Calu3 (cell line): ENCODE measurements around the gene TMEM120B. TPM values are rescaled to one million over a fixed set of nuclear protein-coding genes. Genes with fewer than 3 reads are reported as not detected.

ENCODE experiments used
- BruUV-seq: library from RNA; stranded (reverse); fragments of 400-500 nt; replicated peaks from 2 replicates; lab custom pipeline; 2021; lab: Mats Ljungman, UMichigan
- CTCF ChIA-PET: fragments of 300-600 bp; sonication (Branson Sonifier 250); formaldehyde crosslinking; loops from one replicate; lab custom pipeline; 2022; ENCODE audit warnings: antibody characterized with exemption; lab: Charles Lee
- DNase-seq: peaks from one replicate; pipeline ENCODE4 v3.0.0; 2022
- H3K27ac Mint-ChIP-seq: one replicate; pipeline ENCODE4 v1.8.0; 2022; ENCODE audit warnings: mixed read lengths; ENCODE audit not compliant: unreplicated experiment
- H3K27me3 Mint-ChIP-seq: one replicate; pipeline ENCODE4 v1.8.0; 2022; ENCODE audit warnings: mixed read lengths; ENCODE audit not compliant: unreplicated experiment
- H3K36me3 Mint-ChIP-seq: one replicate; pipeline ENCODE4 v1.8.0; 2022; ENCODE audit warnings: mild to moderate bottlenecking, moderate library complexity, mixed read lengths; ENCODE audit not compliant: insufficient read depth, unreplicated experiment
- H3K4me1 Mint-ChIP-seq: one replicate; pipeline ENCODE4 v1.8.0; 2022; ENCODE audit warnings: mild to moderate bottlenecking, low read depth, mixed read lengths; ENCODE audit not compliant: unreplicated experiment
- H3K4me3 Mint-ChIP-seq: one replicate; pipeline ENCODE4 v1.8.0; 2022; ENCODE audit warnings: mild to moderate bottlenecking, low read depth, moderate library complexity, mixed read lengths; ENCODE audit not compliant: unreplicated experiment
- H3K9me3 Mint-ChIP-seq: one replicate; pipeline ENCODE4 v1.8.0; 2022; ENCODE audit warnings: low read depth, mixed read lengths; ENCODE audit not compliant: unreplicated experiment
- intact Hi-C: fragments of 100-400 bp; cut with micrococcal nuclease; formaldehyde crosslinking; loops from one replicate; pipeline ENCODE4 v1.10.0; 2022; ENCODE audit not compliant: unreplicated experiment
- total RNA-seq: library from RNA; stranded (reverse); gene quantifications from 2 replicates; pipeline ENCODE4 v1.2.3, GENCODE V29; 2022
- TF ChIP-seq, protein P1 (sequence below): fragments of 200-600 bp; IDR thresholded peaks from one replicate; pipeline ENCODE4 v1.8.0; 2022; ENCODE audit warnings: antibody characterized with exemption; ENCODE audit not compliant: unreplicated experiment

Gene TMEM120B
- total RNA-seq, 1 experiment from 2014 or later: 23.2 TPM

DNA sequence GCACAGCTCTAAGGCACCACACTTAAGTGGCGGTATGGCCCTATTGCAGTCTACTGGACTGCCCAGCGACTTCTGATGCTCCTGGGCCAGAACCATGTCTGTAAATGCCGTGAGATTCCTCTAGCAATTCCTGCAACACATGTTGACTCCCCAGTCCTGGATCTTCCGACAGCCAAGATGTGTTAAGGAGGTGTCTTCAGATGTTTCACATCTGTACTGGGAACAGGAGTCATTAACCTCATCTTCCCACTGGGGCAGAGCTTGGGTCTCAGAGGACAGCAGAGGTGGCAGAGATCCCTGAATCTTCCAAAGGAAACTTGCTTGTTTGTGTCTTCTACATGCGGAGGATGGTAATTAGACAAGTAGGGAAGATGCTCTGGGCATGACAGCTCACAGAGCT, 8.2 kb downstream of the TMEM120B start:
- Mint-ChIP-seq H3K9me3 (no peaks in the 10 kb centered on the region), H3K27ac (no peak overlapping the region), H3K27me3 (no peaks in the 10 kb centered on the region), H3K36me3 (no peaks in the 10 kb centered on the region), H3K4me3 (no peak overlapping the region), H3K4me1 (peaks cover 9% of the 10 kb centered on the region)
- TF ChIP-seq, protein P1, sequence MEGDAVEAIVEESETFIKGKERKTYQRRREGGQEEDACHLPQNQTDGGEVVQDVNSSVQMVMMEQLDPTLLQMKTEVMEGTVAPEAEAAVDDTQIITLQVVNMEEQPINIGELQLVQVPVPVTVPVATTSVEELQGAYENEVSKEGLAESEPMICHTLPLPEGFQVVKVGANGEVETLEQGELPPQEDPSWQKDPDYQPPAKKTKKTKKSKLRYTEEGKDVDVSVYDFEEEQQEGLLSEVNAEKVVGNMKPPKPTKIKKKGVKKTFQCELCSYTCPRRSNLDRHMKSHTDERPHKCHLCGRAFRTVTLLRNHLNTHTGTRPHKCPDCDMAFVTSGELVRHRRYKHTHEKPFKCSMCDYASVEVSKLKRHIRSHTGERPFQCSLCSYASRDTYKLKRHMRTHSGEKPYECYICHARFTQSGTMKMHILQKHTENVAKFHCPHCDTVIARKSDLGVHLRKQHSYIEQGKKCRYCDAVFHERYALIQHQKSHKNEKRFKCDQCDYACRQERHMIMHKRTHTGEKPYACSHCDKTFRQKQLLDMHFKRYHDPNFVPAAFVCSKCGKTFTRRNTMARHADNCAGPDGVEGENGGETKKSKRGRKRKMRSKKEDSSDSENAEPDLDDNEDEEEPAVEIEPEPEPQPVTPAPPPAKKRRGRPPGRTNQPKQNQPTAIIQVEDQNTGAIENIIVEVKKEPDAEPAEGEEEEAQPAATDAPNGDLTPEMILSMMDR: no peak
- no peak for DNase-seq
- intact Hi-C loops: no loop called here
- no TSS peak for BruUV-seq
- CTCF ChIA-PET: interaction anchor here (0.5 kb wide), 1 partner anchor 169 kb away, joined by 4 read pairs; no protein-coding TSS in a partner anchor

DNA sequence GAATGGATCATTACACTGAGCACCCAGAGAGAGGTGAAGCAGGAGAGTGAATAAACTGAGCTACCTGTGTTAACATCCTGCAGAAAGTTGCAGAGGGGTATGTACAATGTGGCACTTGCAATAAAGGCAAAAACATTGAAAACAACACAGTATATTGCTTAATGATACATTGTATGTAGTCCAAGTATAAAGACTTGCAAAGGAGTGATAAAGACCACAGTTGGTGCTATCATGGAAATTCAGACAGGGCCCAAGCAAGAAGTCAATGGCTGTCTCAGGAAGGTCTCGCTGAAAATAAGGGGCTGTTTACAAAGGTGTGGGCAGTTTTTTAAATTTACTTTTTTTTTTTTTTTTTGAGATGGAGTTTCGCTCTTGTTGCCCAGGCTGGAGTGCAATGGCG, 10.0 kb downstream of the TMEM120B start:
- H3K4me3 Mint-ChIP-seq: no peak overlapping the region
- H3K27ac Mint-ChIP-seq: no peak overlapping the region
- no peaks in the 10 kb centered on the region for H3K9me3 Mint-ChIP-seq
- no peaks in the 10 kb centered on the region for H3K4me1 Mint-ChIP-seq
- no peak for DNase-seq
- intact Hi-C loops: no loop called here
- TF ChIP-seq, protein P1: no peak
- no peaks in the 10 kb centered on the region for H3K36me3 Mint-ChIP-seq
- CTCF ChIA-PET: interaction anchor here (0.7 kb wide), 1 partner anchor 572 kb away, joined by 3 read pairs; no protein-coding TSS in a partner anchor
- BruUV-seq: no TSS peak
- H3K27me3 Mint-ChIP-seq: no peaks in the 10 kb centered on the region

DNA sequence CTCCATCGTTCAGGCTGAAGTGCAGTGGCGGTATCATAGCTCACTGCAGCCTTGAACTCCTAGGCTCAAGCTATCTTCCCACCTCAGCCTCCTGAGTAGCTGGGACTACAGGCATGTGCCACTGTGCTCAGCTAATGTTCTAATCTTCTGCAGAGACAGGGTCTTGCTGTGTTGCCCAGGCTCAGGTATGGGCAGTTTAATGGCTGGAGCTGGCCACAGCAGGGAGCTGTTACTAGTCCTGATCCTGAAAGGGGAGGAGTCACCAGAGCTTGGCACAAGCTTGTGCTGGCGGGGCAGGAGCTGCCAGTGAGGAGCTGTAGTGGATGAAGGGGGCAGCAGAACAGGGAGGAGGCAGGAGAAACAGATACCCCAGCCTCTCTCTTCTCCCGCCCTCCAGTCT, 10.6 kb downstream of the TMEM120B start:
- no TSS peak for BruUV-seq
- no peak for DNase-seq
- TF ChIP-seq, protein P1: no peak
- CTCF ChIA-PET: interaction anchor here (0.7 kb wide), 1 partner anchor 573 kb away, joined by 3 read pairs; no protein-coding TSS in a partner anchor
- no peaks in the 10 kb centered on the region for H3K27me3 Mint-ChIP-seq
- H3K4me1 Mint-ChIP-seq: no peaks in the 10 kb centered on the region
- H3K4me3 Mint-ChIP-seq: no peak overlapping the region
- H3K27ac Mint-ChIP-seq: no peak overlapping the region
- H3K36me3 Mint-ChIP-seq: no peaks in the 10 kb centered on the region
- intact Hi-C loops: no loop called here
- H3K9me3 Mint-ChIP-seq: no peaks in the 10 kb centered on the region

DNA sequence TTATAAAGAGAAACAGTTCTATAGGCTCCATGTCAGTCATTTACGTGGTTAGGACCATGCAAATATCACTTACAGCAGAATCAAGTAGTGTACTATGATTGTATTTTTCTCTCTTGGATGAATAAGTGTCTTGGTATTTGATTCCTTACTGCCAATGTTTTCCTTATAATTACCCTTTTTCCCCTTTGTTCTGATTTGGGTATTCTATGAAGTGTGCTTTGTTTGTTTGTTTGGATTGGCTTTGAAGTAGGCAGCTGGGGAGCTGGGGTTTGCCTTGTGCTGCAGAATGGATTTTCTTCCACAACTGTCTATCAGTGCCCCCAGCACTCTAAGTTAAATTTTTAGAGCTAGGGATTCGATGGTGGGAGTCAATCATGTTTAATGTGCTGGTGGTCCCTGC, 12.4 kb downstream of the TMEM120B start:
- Mint-ChIP-seq H3K4me1 (no peaks in the 10 kb centered on the region), H3K36me3 (no peaks in the 10 kb centered on the region), H3K9me3 (no peaks in the 10 kb centered on the region), H3K4me3 (no peak overlapping the region), H3K27ac (no peak overlapping the region), H3K27me3 (no peaks in the 10 kb centered on the region)
- CTCF ChIA-PET: interaction anchor here (0.5 kb wide), 1 partner anchor 181 kb away, joined by 5 read pairs; no protein-coding TSS in a partner anchor
- intact Hi-C loops: no loop called here
- no TSS peak for BruUV-seq
- TF ChIP-seq, protein P1: no peak
- DNase-seq: no peak
